Measurements from ENCODE around the gene BNIP3.

DNA sequence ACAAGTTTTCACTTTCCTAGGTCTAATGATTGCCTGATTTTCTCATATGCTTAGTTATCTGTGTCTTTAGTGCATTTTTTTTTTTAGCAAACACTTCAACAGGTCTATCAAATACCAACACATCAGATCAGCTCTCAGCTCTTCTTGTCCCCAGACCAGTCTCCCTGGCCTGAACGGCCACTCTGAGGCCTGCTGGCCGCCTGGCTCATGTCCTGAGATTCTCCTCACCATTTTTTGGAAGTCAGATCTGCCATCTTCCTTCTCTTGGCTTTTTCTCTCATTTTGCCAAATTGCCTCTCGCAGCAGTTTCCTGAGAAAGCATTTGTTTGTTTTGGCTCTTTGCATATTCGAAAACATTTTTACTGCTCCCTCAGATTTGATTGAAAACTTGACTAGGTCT is 51.6 kb downstream of the BNIP3 start:
- TF ChIP-seq SUZ12 (IDR thresholded peaks at IDR 0.05; ENCODE audit: low read length) (no peak), EZH2 (IDR thresholded peaks at IDR 0.05; ENCODE audit: low read depth, low read length, severe bottlenecking) (no peak), EP300 (IDR thresholded peaks at IDR 0.05; ENCODE audit: borderline replicate concordance in 1 of 2, low read depth in 2 of 2, low read length in 2 of 2) (no peak), GTF2F1 (IDR thresholded peaks at IDR 0.05; ENCODE audit: borderline replicate concordance, low read depth, low read length) (no peak)
- TF ChIP-seq, protein P1, sequence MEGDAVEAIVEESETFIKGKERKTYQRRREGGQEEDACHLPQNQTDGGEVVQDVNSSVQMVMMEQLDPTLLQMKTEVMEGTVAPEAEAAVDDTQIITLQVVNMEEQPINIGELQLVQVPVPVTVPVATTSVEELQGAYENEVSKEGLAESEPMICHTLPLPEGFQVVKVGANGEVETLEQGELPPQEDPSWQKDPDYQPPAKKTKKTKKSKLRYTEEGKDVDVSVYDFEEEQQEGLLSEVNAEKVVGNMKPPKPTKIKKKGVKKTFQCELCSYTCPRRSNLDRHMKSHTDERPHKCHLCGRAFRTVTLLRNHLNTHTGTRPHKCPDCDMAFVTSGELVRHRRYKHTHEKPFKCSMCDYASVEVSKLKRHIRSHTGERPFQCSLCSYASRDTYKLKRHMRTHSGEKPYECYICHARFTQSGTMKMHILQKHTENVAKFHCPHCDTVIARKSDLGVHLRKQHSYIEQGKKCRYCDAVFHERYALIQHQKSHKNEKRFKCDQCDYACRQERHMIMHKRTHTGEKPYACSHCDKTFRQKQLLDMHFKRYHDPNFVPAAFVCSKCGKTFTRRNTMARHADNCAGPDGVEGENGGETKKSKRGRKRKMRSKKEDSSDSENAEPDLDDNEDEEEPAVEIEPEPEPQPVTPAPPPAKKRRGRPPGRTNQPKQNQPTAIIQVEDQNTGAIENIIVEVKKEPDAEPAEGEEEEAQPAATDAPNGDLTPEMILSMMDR (IDR thresholded peaks at IDR 0.05; ENCODE audit: control extremely low read depth in 1 of 3, insufficient read depth in 1 of 3, low read depth in 1 of 3, low read length in 3 of 3): no peak
